ENCODE measurements around the gene SYT4. TPM values are rescaled to one million over a fixed set of nuclear protein-coding genes. Genes with fewer than 3 reads are reported as not detected.

SYT4 gene
- total and polyA plus RNA-seq, 7 experiments from 2014 or later: not detected

- Histone ChIP-seq H3K36me3 (ENCODE audit: control insufficient read depth in 2 of 3, insufficient read depth in 3 of 3, low read length in 3 of 3) (no peaks in the 10 kb centered on the region), H3K4me1 (ENCODE audit: control insufficient read depth in 2 of 2, insufficient read depth in 2 of 2, low read length in 2 of 2) (no peaks in the 10 kb centered on the region), H3K27me3 (ENCODE audit: control insufficient read depth in 2 of 2, insufficient read depth in 2 of 2, low read length in 2 of 2) (no peaks in the 10 kb centered on the region), H3K9me3 (ENCODE audit: control insufficient read depth in 2 of 3, low read length in 3 of 3) (no peaks in the 10 kb centered on the region), H3K4me3 (ENCODE audit: low read length) (no peak overlapping the region), H3K27ac (ENCODE audit: low read depth, low read length) (no peak overlapping the region)
- H3K36me3 Mint-ChIP-seq: no peaks in the 10 kb centered on the region
- intact Hi-C loops (cut with micrococcal nuclease): no loop called here
- H3K4me1 Mint-ChIP-seq: no peaks in the 10 kb centered on the region
- H3K27me3 Mint-ChIP-seq: peaks cover 0 to 6% (median 0%) of the 10 kb centered on the region in 5 donors
- H3K9me3 Mint-ChIP-seq: peaks cover 0 to 7% (median 1%) of the 10 kb centered on the region in 11 donors
- no peak overlapping the region for H3K27ac Mint-ChIP-seq
- no peak overlapping the region for H3K4me3 Mint-ChIP-seq
- ATAC-seq: no peak
- ChIA-PET CTCF (no interaction called here), POLR2A (no interaction called here)
- no peak for DNase-seq
Observed at GRCh38 chr18:43283299-43283698, 6.0 kb upstream of the SYT4 start.

GRCh38 chr18:43279015-43279744 lies 1.9 kb upstream of the SYT4 start:
- H3K27me3 Mint-ChIP-seq: peaks cover 0 to 28% (median 8%) of the 10 kb centered on the region in 5 donors
- intact Hi-C loops (cut with micrococcal nuclease): loop anchor here in 1 of 2 donors (10.0 kb wide), 1 partner anchor 64 kb away; no protein-coding TSS in a partner anchor
- no peaks in the 10 kb centered on the region for H3K9me3 ChIP-seq (ENCODE audit: control insufficient read depth in 2 of 3, low read length in 3 of 3)
- H3K4me1 Mint-ChIP-seq: peaks cover 0 to 3% (median 0%) of the 10 kb centered on the region in 7 donors
- ChIA-PET POLR2A (no interaction called here), CTCF (no interaction called here)
- no peak overlapping the region for H3K4me3 ChIP-seq (ENCODE audit: low read length)
- no peak for ATAC-seq
- H3K4me3 Mint-ChIP-seq: no peak overlapping the region
- no peak overlapping the region for H3K27ac ChIP-seq (ENCODE audit: low read depth, low read length)
- H3K36me3 Mint-ChIP-seq: no peaks in the 10 kb centered on the region
- H3K4me1 ChIP-seq (ENCODE audit: control insufficient read depth in 2 of 2, insufficient read depth in 2 of 2, low read length in 2 of 2): no peaks in the 10 kb centered on the region
- peaks cover 0 to 4% (median 0%) of the 10 kb centered on the region in 11 donors for H3K9me3 Mint-ChIP-seq
- no peaks in the 10 kb centered on the region for H3K36me3 ChIP-seq (ENCODE audit: control insufficient read depth in 2 of 3, insufficient read depth in 3 of 3, low read length in 3 of 3)
- no peak for DNase-seq
- no peaks in the 10 kb centered on the region for H3K27me3 ChIP-seq (ENCODE audit: control insufficient read depth in 2 of 2, insufficient read depth in 2 of 2, low read length in 2 of 2)
- no peak overlapping the region for H3K27ac Mint-ChIP-seq

GRCh38 chr18:43278355-43278754 lies 1.1 kb upstream of the SYT4 start:
- intact Hi-C loops (cut with micrococcal nuclease): loop anchor here in 1 of 2 donors (10.0 kb wide), 1 partner anchor 64 kb away; no protein-coding TSS in a partner anchor
- H3K4me3 Mint-ChIP-seq: no peak overlapping the region

GRCh38 chr18:43276491-43276890 lies 799 bp downstream of the SYT4 start:
- Histone ChIP-seq H3K27ac (ENCODE audit: low read depth, low read length) (no peak overlapping the region), H3K9me3 (ENCODE audit: control insufficient read depth in 2 of 3, low read length in 3 of 3) (no peaks in the 10 kb centered on the region), H3K4me1 (ENCODE audit: control insufficient read depth in 2 of 2, insufficient read depth in 2 of 2, low read length in 2 of 2) (no peaks in the 10 kb centered on the region), H3K4me3 (ENCODE audit: low read length) (no peak overlapping the region), H3K27me3 (ENCODE audit: control insufficient read depth in 2 of 2, insufficient read depth in 2 of 2, low read length in 2 of 2) (no peaks in the 10 kb centered on the region), H3K36me3 (ENCODE audit: control insufficient read depth in 2 of 3, insufficient read depth in 3 of 3, low read length in 3 of 3) (no peaks in the 10 kb centered on the region)
- ATAC-seq (no peak), DNase-seq (no peak)
- H3K27ac Mint-ChIP-seq: no peak overlapping the region
- H3K9me3 Mint-ChIP-seq: peaks cover 0 to 2% (median 0%) of the 10 kb centered on the region in 11 donors
- peaks cover 0 to 28% (median 8%) of the 10 kb centered on the region in 5 donors for H3K27me3 Mint-ChIP-seq
- no peaks in the 10 kb centered on the region for H3K36me3 Mint-ChIP-seq
- CTCF ChIA-PET: no interaction called here
- POLR2A ChIA-PET: no interaction called here
- H3K4me1 Mint-ChIP-seq: peaks cover 0 to 4% (median 0%) of the 10 kb centered on the region in 7 donors
- intact Hi-C loops (cut with micrococcal nuclease): loop anchor here in 1 of 2 donors (10.0 kb wide), 1 partner anchor 62 kb away; no protein-coding TSS in a partner anchor
- H3K4me3 Mint-ChIP-seq: no peak overlapping the region

More at GRCh38 chr18:43278355-43278754, 1.1 kb upstream of the SYT4 start:
- ChIA-PET CTCF (no interaction called here), POLR2A (no interaction called here)
- no peak for DNase-seq
- Histone ChIP-seq H3K4me1 (ENCODE audit: control insufficient read depth in 2 of 2, insufficient read depth in 2 of 2, low read length in 2 of 2) (no peaks in the 10 kb centered on the region), H3K27me3 (ENCODE audit: control insufficient read depth in 2 of 2, insufficient read depth in 2 of 2, low read length in 2 of 2) (no peaks in the 10 kb centered on the region), H3K9me3 (ENCODE audit: control insufficient read depth in 2 of 3, low read length in 3 of 3) (no peaks in the 10 kb centered on the region), H3K36me3 (ENCODE audit: control insufficient read depth in 2 of 3, insufficient read depth in 3 of 3, low read length in 3 of 3) (no peaks in the 10 kb centered on the region), H3K27ac (ENCODE audit: low read depth, low read length) (no peak overlapping the region), H3K4me3 (ENCODE audit: low read length) (no peak overlapping the region)
- H3K36me3 Mint-ChIP-seq: no peaks in the 10 kb centered on the region
- H3K9me3 Mint-ChIP-seq: peaks cover 0 to 4% (median 0%) of the 10 kb centered on the region in 11 donors
- H3K27me3 Mint-ChIP-seq: peaks cover 0 to 28% (median 8%) of the 10 kb centered on the region in 5 donors
- peaks cover 0 to 3% (median 0%) of the 10 kb centered on the region in 7 donors for H3K4me1 Mint-ChIP-seq
- no peak for ATAC-seq
- no peak overlapping the region for H3K27ac Mint-ChIP-seq

GRCh38 chr18:43275546-43275945 lies 1.7 kb downstream of the SYT4 start:
- Histone ChIP-seq H3K27ac (ENCODE audit: low read depth, low read length) (no peak overlapping the region), H3K27me3 (ENCODE audit: control insufficient read depth in 2 of 2, insufficient read depth in 2 of 2, low read length in 2 of 2) (no peaks in the 10 kb centered on the region), H3K36me3 (ENCODE audit: control insufficient read depth in 2 of 3, insufficient read depth in 3 of 3, low read length in 3 of 3) (no peaks in the 10 kb centered on the region), H3K4me1 (ENCODE audit: control insufficient read depth in 2 of 2, insufficient read depth in 2 of 2, low read length in 2 of 2) (no peaks in the 10 kb centered on the region), H3K9me3 (ENCODE audit: control insufficient read depth in 2 of 3, low read length in 3 of 3) (no peaks in the 10 kb centered on the region), H3K4me3 (ENCODE audit: low read length) (no peak overlapping the region)
- no peak for DNase-seq
- no peaks in the 10 kb centered on the region for H3K36me3 Mint-ChIP-seq
- H3K4me3 Mint-ChIP-seq: no peak overlapping the region
- CTCF ChIA-PET: no interaction called here
- peaks cover 0 to 2% (median 0%) of the 10 kb centered on the region in 11 donors for H3K9me3 Mint-ChIP-seq
- H3K27me3 Mint-ChIP-seq: peaks cover 0 to 26% (median 8%) of the 10 kb centered on the region in 5 donors
- no peak for ATAC-seq
- no peak overlapping the region for H3K27ac Mint-ChIP-seq
- intact Hi-C loops (cut with micrococcal nuclease): loop anchor here in 1 of 2 donors (10.0 kb wide), 1 partner anchor 61 kb away; no protein-coding TSS in a partner anchor
- POLR2A ChIA-PET: no interaction called here
- peaks cover 0 to 8% (median 0%) of the 10 kb centered on the region in 7 donors for H3K4me1 Mint-ChIP-seq

GRCh38 chr18:43274526-43274925 lies 2.8 kb downstream of the SYT4 start:
- no peaks in the 10 kb centered on the region for H3K9me3 ChIP-seq (ENCODE audit: control insufficient read depth in 2 of 3, low read length in 3 of 3)
- H3K27ac ChIP-seq (ENCODE audit: low read depth, low read length): no peak overlapping the region
- peaks cover 0 to 24% (median 8%) of the 10 kb centered on the region in 5 donors for H3K27me3 Mint-ChIP-seq
- ChIA-PET POLR2A (no interaction called here), CTCF (no interaction called here)
- H3K9me3 Mint-ChIP-seq: peaks cover 0 to 2% (median 0%) of the 10 kb centered on the region in 11 donors
- no peak overlapping the region for H3K27ac Mint-ChIP-seq
- DNase-seq (no peak), ATAC-seq (no peak)
- H3K27me3 ChIP-seq (ENCODE audit: control insufficient read depth in 2 of 2, insufficient read depth in 2 of 2, low read length in 2 of 2): no peaks in the 10 kb centered on the region
- H3K4me3 Mint-ChIP-seq: no peak overlapping the region
- no peaks in the 10 kb centered on the region for H3K36me3 ChIP-seq (ENCODE audit: control insufficient read depth in 2 of 3, insufficient read depth in 3 of 3, low read length in 3 of 3)
- H3K4me1 Mint-ChIP-seq: peaks cover 0 to 8% (median 0%) of the 10 kb centered on the region in 7 donors
- intact Hi-C loops (cut with micrococcal nuclease): loop anchor here in 1 of 2 donors (5.0 to 10.0 kb wide), 2 partner anchors 60 to 1142 kb away; no protein-coding TSS in a partner anchor
- H3K4me1 ChIP-seq (ENCODE audit: control insufficient read depth in 2 of 2, insufficient read depth in 2 of 2, low read length in 2 of 2): no peaks in the 10 kb centered on the region
- no peaks in the 10 kb centered on the region for H3K36me3 Mint-ChIP-seq
- H3K4me3 ChIP-seq (ENCODE audit: low read length): no peak overlapping the region
